K562 (cell line): ENCODE results near the gene F13A1.

Experiments used
- CHCHD3 ChIP-seq: fragments of 250-450 bp; sonication (Bioruptor Pico); IDR thresholded peaks from 2 replicates; pipeline ENCODE4 v2.1.2; 2022; ENCODE audit warnings: mild to moderate bottlenecking
- CHD1 ChIP-seq: fragments of 200-600 bp; sonication (generic); IDR thresholded peaks from one replicate; pipeline ENCODE4 v1.6.1; 2012; ENCODE audit warnings: mild to moderate bottlenecking, moderate library complexity, low read length, inconsistent platforms
- FOXK2 ChIP-seq, 2 experiments: fragments of 450-650 bp; IDR thresholded peaks in 1 of 2; conservative IDR thresholded peaks in 1 of 2; 2 replicates each; pipeline ENCODE4 v1.6.1; 2016; ENCODE audit warnings: low read depth in 2 of 2, mild to moderate bottlenecking in 1 of 2
- KAT7 ChIP-seq: sonication (generic); formaldehyde crosslinking; IDR thresholded peaks from 2 replicates; pipeline ENCODE4 v1.8.0; 2022; ENCODE audit warnings: missing genetic modification reagents, mild to moderate bottlenecking, borderline replicate concordance
- RAD21 ChIP-seq, 2 experiments: fragments of 250-450 bp in 1 of 2; fragments of 450-650 bp in 1 of 2; sonication (Bioruptor Pico) in 1 of 2; formaldehyde crosslinking in 1 of 2; IDR thresholded peaks in 1 of 2; conservative IDR thresholded peaks in 1 of 2; 2 replicates each; pipeline versions ENCODE4 v1.4.0 to v1.8.0; 2020 to 2022; ENCODE audit warnings: mild to moderate bottlenecking in 2 of 2, moderate library complexity in 1 of 2
- ZNF232 ChIP-seq: sonication (generic); formaldehyde crosslinking; IDR thresholded peaks from 2 replicates; pipeline ENCODE4 v1.8.0; 2022; ENCODE audit warnings: mild to moderate bottlenecking, missing genetic modification reagents
- TF ChIP-seq, protein P1 (sequence below), 3 experiments: IDR thresholded peaks in 2 of 3; conservative IDR thresholded peaks in 1 of 3; 2 replicates each; pipeline ENCODE4 v1.5.1; 2011 to 2012; ENCODE audit warnings: low read length in 3 of 3, mild to moderate bottlenecking in 3 of 3, control low read depth in 2 of 3, improper control_type of control experiment in 1 of 3, inconsistent platforms in 1 of 3, low read depth in 1 of 3, mixed read lengths in 1 of 3, moderate library complexity in 1 of 3; ENCODE audit not compliant: insufficient read depth in 2 of 3

DNA sequence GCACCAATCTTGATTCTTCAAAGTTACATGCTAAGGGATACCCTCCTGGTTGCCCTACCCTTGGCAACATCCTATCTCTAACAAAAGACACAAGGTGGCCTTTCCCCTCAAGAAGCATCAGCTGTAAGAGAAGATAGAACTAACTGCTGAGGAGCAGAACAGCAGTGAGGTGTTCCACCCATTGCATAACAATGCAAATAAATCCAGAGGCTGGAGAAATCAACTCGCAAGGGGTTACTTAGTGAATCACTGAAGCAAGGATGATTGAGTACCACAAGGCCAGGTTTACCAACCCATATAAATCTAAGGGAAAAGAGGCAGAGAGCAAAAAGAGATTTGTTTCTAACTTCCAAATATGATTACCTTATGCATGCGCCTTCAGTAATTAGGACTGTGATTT, 36.7 kb downstream of the F13A1 start:
- TF ChIP-seq, protein P1, sequence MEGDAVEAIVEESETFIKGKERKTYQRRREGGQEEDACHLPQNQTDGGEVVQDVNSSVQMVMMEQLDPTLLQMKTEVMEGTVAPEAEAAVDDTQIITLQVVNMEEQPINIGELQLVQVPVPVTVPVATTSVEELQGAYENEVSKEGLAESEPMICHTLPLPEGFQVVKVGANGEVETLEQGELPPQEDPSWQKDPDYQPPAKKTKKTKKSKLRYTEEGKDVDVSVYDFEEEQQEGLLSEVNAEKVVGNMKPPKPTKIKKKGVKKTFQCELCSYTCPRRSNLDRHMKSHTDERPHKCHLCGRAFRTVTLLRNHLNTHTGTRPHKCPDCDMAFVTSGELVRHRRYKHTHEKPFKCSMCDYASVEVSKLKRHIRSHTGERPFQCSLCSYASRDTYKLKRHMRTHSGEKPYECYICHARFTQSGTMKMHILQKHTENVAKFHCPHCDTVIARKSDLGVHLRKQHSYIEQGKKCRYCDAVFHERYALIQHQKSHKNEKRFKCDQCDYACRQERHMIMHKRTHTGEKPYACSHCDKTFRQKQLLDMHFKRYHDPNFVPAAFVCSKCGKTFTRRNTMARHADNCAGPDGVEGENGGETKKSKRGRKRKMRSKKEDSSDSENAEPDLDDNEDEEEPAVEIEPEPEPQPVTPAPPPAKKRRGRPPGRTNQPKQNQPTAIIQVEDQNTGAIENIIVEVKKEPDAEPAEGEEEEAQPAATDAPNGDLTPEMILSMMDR (IDR thresholded peaks at IDR 0.05 in 2 of 3, conservative IDR thresholded peaks at IDR 0.05 in 1 of 3; ENCODE audit: insufficient read depth in 2 of 3, low read depth in 1 of 3, low read length in 3 of 3): no peak
- no peak for TF ChIP-seq ZNF232 (CRISPR knock-in tag)
- no peak for TF ChIP-seq RAD21 (CRISPR knock-in tag; conservative IDR thresholded peaks at IDR 0.05 in 1 of 2, IDR thresholded peaks at IDR 0.05 in 1 of 2)
- no peak for TF ChIP-seq CHCHD3 (CRISPR knock-in tag)
- no peak for TF ChIP-seq KAT7 (CRISPR knock-in tag)
- no peak for TF ChIP-seq CHD1
- no peak for TF ChIP-seq FOXK2 (conservative IDR thresholded peaks at IDR 0.05 in 1 of 2, IDR thresholded peaks at IDR 0.05 in 1 of 2; ENCODE audit: low read depth in 2 of 2)
